22Rv1 (cell line): ENCODE results near the gene CPSF4.
A peak's percentile ranks its signal among the peaks of the same experiment; 100 is the strongest.

Experiments
- H3K27ac ChIP-seq: fragments of 450-650 bp; 2 replicates; pipeline ENCODE4 v1.5.1; 2017
- CTCF ChIP-seq: fragments of 450-650 bp; IDR thresholded peaks from 2 replicates; pipeline ENCODE4 v1.5.1; 2017; ENCODE audit warnings: mild to moderate bottlenecking
- ZFX ChIP-seq: fragments of 450-650 bp; IDR thresholded peaks from 2 replicates; pipeline ENCODE4 v1.6.1; 2017; ENCODE audit warnings: antibody characterized with exemption, borderline replicate concordance

Gene CPSF4

GRCh38 chr7:99473315-99473596 lies 34.5 kb downstream of the CPSF4 start:
- peak overlapping the region; percentile 98 for H3K27ac ChIP-seq
- no peak for TF ChIP-seq ZFX
- no peak for TF ChIP-seq CTCF

- peak overlapping the region; percentile 98 for H3K27ac ChIP-seq
- TF ChIP-seq CTCF = no peak
- no peak for TF ChIP-seq ZFX
Measured at GRCh38 chr7:99476107-99476506, 37.4 kb downstream of the CPSF4 start.

GRCh38 chr7:99478464-99479440 lies 40.0 kb downstream of the CPSF4 start:
- TF ChIP-seq CTCF = no peak
- TF ChIP-seq ZFX = no peak
- peak overlapping the region; percentile 42 for H3K27ac ChIP-seq

GRCh38 chr7:99485094-99485493 lies 46.4 kb downstream of the CPSF4 start:
- TF ChIP-seq ZFX (no peak), CTCF (no peak)
- peak overlapping the region; percentile 39 for H3K27ac ChIP-seq

GRCh38 chr7:99489235-99489634 lies 50.5 kb downstream of the CPSF4 start:
- no peak for TF ChIP-seq ZFX
- no peak for TF ChIP-seq CTCF
- peak overlapping the region; percentile 31 for H3K27ac ChIP-seq

- TF ChIP-seq CTCF (no peak), ZFX (no peak)
- H3K27ac ChIP-seq = 0 out of 2 replicates have a peak overlapping the region, but pooled peaks have one; percentile 31
Measured at GRCh38 chr7:99490878-99491277, 52.1 kb downstream of the CPSF4 start.

- no peak overlapping the region for H3K27ac ChIP-seq
- TF ChIP-seq ZFX = no peak
- TF ChIP-seq CTCF = no peak
Measured at GRCh38 chr7:99493823-99494222, 55.1 kb downstream of the CPSF4 start.
